BJ (cell line): ENCODE results near the gene TSSK2. TPM values are rescaled to one million over a fixed set of nuclear protein-coding genes. Genes with fewer than 3 reads are reported as not detected.

Source experiments
- CTCF ChIA-PET: fragments of 350-600 bp; formaldehyde crosslinking; extraction: SDS; loops from one replicate; lab custom pipeline; 2021; ENCODE audit warnings: antibody characterized with exemption, inconsistent platforms; lab: Yijun Ruan, JAX
- POLR2A ChIA-PET: fragments of 300-600 bp; sonication (Branson Sonifier 250); formaldehyde crosslinking; extraction: SDS; loops from one replicate; lab custom pipeline; 2021; ENCODE audit warnings: antibody characterized with exemption; lab: Charles Lee
- DNase-seq: peaks from one replicate; pipeline ENCODE4 v3.0.0-alpha.2; 2011; ENCODE audit warnings: low read depth
- H3K27me3 ChIP-seq: 2 replicates; pipeline ENCODE4 v1.6.0; 2011; ENCODE audit warnings: low read length; ENCODE audit not compliant: control insufficient read depth, insufficient read depth
- H3K36me3 ChIP-seq: 2 replicates; pipeline ENCODE4 v1.5.1; 2011; ENCODE audit warnings: low read length; ENCODE audit not compliant: control insufficient read depth, insufficient read depth
- H3K4me3 ChIP-seq: 2 replicates; pipeline ENCODE4 v1.5.1; 2011; ENCODE audit warnings: low read depth, mild to moderate bottlenecking, control low read depth, low read length
- CTCF ChIP-seq: IDR thresholded peaks from 2 replicates; pipeline ENCODE4 v1.5.1; 2011; ENCODE audit warnings: low read depth, mild to moderate bottlenecking, control low read depth, inconsistent platforms, low read length, moderate library complexity; ENCODE audit not compliant: insufficient read depth
- polyA plus RNA-seq: library from polyadenylated mRNA; depleted of rRNA; stranded (reverse); fragments of >200 nt; gene quantifications from 2 replicates; pipeline ENCODE4 v1.2.3, GENCODE V29; 2011

The TSSK2 gene
- polyA plus RNA-seq, 1 experiment = not detected

- Histone ChIP-seq H3K36me3 (peaks cover 1% of the 10 kb centered on the region), H3K4me3 (no peak overlapping the region), H3K27me3 (no peaks in the 10 kb centered on the region)
- TF ChIP-seq CTCF = peak; percentile 32
- DNase-seq = no peak
- CTCF ChIA-PET = interaction anchor here (0.8 to 1.5 kb wide), 5 partner anchors 9 to 28 kb away, joined by 3 to 4 read pairs (median 3); no protein-coding TSS in a partner anchor
- POLR2A ChIA-PET = no interaction called here
These were observed 15.5 kb upstream of the TSSK2 start for GRCh38 chr22:19115628-19116027.

GRCh38 chr22:19117111-19117512 is 14.0 kb upstream of the TSSK2 start:
- ChIA-PET CTCF (interaction anchor here (1.5 kb wide), 1 partner anchor 9 kb away, joined by 3 read pairs; no protein-coding TSS in a partner anchor), POLR2A (no interaction called here)
- Histone ChIP-seq H3K4me3 (no peak overlapping the region), H3K27me3 (no peaks in the 10 kb centered on the region), H3K36me3 (peaks cover 1% of the 10 kb centered on the region)
- no peak for DNase-seq
- no peak for TF ChIP-seq CTCF

GRCh38 chr22:19118329-19118880 is 12.7 kb upstream of the TSSK2 start:
- no peak for DNase-seq
- ChIA-PET CTCF (interaction anchor here (0.6 to 1.5 kb wide), 2 partner anchors 10 to 45 kb away, joined by 3 read pairs; no protein-coding TSS in a partner anchor), POLR2A (no interaction called here)
- Histone ChIP-seq H3K4me3 (no peak overlapping the region), H3K36me3 (peaks cover 1% of the 10 kb centered on the region), H3K27me3 (no peaks in the 10 kb centered on the region)
- no peak for TF ChIP-seq CTCF

GRCh38 chr22:19119949-19120348 is 11.2 kb upstream of the TSSK2 start:
- Histone ChIP-seq H3K27me3 (no peaks in the 10 kb centered on the region), H3K4me3 (no peak overlapping the region), H3K36me3 (peaks cover 1% of the 10 kb centered on the region)
- CTCF ChIA-PET = no interaction called here
- POLR2A ChIA-PET = no interaction called here
- TF ChIP-seq CTCF = no peak
- no peak for DNase-seq

GRCh38 chr22:19120829-19121630 is 10.1 kb upstream of the TSSK2 start:
- Histone ChIP-seq H3K36me3 (peaks cover 1% of the 10 kb centered on the region), H3K27me3 (no peaks in the 10 kb centered on the region; the same call in 1 of the 2 replicates), H3K4me3 (peak overlapping the region; percentile 91)
- CTCF ChIA-PET = interaction anchor here (1.6 kb wide), 1 partner anchor 21 kb away, joined by 4 read pairs; no protein-coding TSS in a partner anchor
- POLR2A ChIA-PET = interaction anchor here (1.5 kb wide), 1 partner anchor 24 kb away, joined by 5 read pairs; the partner anchor contains the start of gene ESS2
- no peak for DNase-seq
- no peak for TF ChIP-seq CTCF
